Common myeloid progenitor, CD34-positive (primary cell): ENCODE measurements around the gene SMOC2.
"Not testable (repeated sequence)": the region's sequence is repeated elsewhere in the genome, so short reads cannot be mapped to it uniquely, and the experiment has no call there.

Experiments used
- CTCF ChIA-PET: fragments of 350-600 bp; sonication (Branson Sonifier 250); formaldehyde crosslinking; loops from one replicate; lab custom pipeline; 2021; ENCODE audit warnings: antibody characterized with exemption; lab: Charles Lee
- POLR2A ChIA-PET: fragments of 350-600 bp; sonication (Branson Sonifier 250); formaldehyde crosslinking; loops from one replicate; lab custom pipeline; 2021; ENCODE audit warnings: antibody characterized with exemption; lab: Charles Lee
- DNase-seq, 3 donors: peaks; one replicate each; pipeline versions ENCODE4 v3.0.0 to v3.0.0-alpha.2; 2013
- H3K27ac ChIP-seq, 2 experiments: 1 replicate in 1 of 2; 2 replicates in 1 of 2; pipeline ENCODE4 v1.7.0; 2013; ENCODE audit warnings: inconsistent platforms in 2 of 2, low read length in 2 of 2, mild to moderate bottlenecking in 2 of 2, low read depth in 1 of 2, moderate library complexity in 1 of 2; ENCODE audit not compliant: severe bottlenecking in 2 of 2, insufficient read depth in 1 of 2, poor library complexity in 1 of 2
- H3K27me3 ChIP-seq, 5 experiments: replicated peaks in 2 of 5; 1 replicate in 3 of 5; 2 replicates in 2 of 5; pipeline versions ENCODE4 v1.6.1 to v1.7.0; 2013; ENCODE audit warnings: low read length in 4 of 5, mild to moderate bottlenecking in 2 of 5, moderate library complexity in 2 of 5, inconsistent platforms in 1 of 5; ENCODE audit not compliant: insufficient read depth in 5 of 5, control insufficient read depth in 4 of 5
- H3K36me3 ChIP-seq, 4 experiments: 1 replicate in 2 of 4; 2 replicates in 2 of 4; pipeline versions ENCODE4 v1.6.1 to v1.7.0; 2013; ENCODE audit warnings: low read length in 3 of 4, control low read depth in 1 of 4, mild to moderate bottlenecking in 1 of 4; ENCODE audit not compliant: control insufficient read depth in 4 of 4, insufficient read depth in 4 of 4
- H3K4me1 ChIP-seq, 4 experiments: 1 replicate in 3 of 4; 2 replicates in 1 of 4; pipeline versions ENCODE4 v1.6.1 to v1.7.1; 2013; ENCODE audit warnings: low read length in 3 of 4, mild to moderate bottlenecking in 3 of 4, control low read depth in 1 of 4, inconsistent platforms in 1 of 4, moderate library complexity in 1 of 4; ENCODE audit not compliant: control insufficient read depth in 4 of 4, insufficient read depth in 4 of 4; ENCODE audit errors: control extremely low read depth in 1 of 4
- H3K4me3 ChIP-seq, 7 experiments: 1 replicate in 4 of 7; 2 replicates in 3 of 7; pipeline versions ENCODE4 v1.5.1 to v1.7.0; 2013; ENCODE audit warnings: mild to moderate bottlenecking in 7 of 7, low read length in 6 of 7, moderate library complexity in 6 of 7, inconsistent platforms in 2 of 7, low read depth in 2 of 7, control low read depth in 1 of 7; ENCODE audit not compliant: insufficient read depth in 4 of 7, control insufficient read depth in 1 of 7; ENCODE audit errors: extremely low read depth in 1 of 7
- H3K9me3 ChIP-seq, 5 experiments: 1 replicate in 4 of 5; 2 replicates in 1 of 5; pipeline versions ENCODE4 v1.6.1 to v1.7.1; 2013; ENCODE audit warnings: low read length in 4 of 5, mild to moderate bottlenecking in 2 of 5, inconsistent platforms in 1 of 5, low read depth in 1 of 5, moderate library complexity in 1 of 5; ENCODE audit not compliant: control insufficient read depth in 4 of 5, insufficient read depth in 2 of 5; ENCODE audit errors: control extremely low read depth in 1 of 5
- WGBS: methylation state at CpG from one replicate; pipeline ENCODE4 v1.1.5; 2013; ENCODE audit not compliant: insufficient coverage; 5-methylcytosine and 5-hydroxymethylcytosine counted together

Gene SMOC2

DNA sequence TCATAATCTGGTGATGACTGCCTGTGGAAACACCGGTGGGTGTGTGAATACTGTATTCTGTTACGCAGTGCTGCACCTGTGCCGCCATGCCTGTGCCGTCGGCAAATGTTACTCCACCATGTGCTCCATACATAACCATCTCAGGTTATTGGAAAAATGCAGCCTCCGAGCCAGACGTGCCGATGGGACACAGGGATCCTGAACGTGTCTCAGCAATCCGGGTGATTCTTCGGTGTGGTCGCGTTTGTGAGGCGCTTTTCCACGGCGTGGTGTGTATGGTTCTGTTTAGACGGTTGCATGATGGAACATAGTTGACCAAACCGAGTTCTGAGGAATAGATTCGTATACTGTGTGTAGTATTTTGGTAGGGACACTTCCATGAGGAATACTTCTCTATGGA lies 130.3 kb downstream of the SMOC2 start:
- no peak for DNase-seq
- H3K36me3 ChIP-seq: no peaks in the 10 kb centered on the region
- ChIA-PET POLR2A (no interaction called here), CTCF (no interaction called here)
- H3K4me3 ChIP-seq: no peak overlapping the region
- H3K4me1 ChIP-seq: no peaks in the 10 kb centered on the region
- H3K27ac ChIP-seq: no peak overlapping the region
- peaks cover 0 to 9% (median 0%) of the 10 kb centered on the region in 5 experiments for H3K27me3 ChIP-seq
- H3K9me3 ChIP-seq: no peaks in the 10 kb centered on the region
- WGBS: 97% methylated on average over 16 of the region's 19 CpGs

DNA sequence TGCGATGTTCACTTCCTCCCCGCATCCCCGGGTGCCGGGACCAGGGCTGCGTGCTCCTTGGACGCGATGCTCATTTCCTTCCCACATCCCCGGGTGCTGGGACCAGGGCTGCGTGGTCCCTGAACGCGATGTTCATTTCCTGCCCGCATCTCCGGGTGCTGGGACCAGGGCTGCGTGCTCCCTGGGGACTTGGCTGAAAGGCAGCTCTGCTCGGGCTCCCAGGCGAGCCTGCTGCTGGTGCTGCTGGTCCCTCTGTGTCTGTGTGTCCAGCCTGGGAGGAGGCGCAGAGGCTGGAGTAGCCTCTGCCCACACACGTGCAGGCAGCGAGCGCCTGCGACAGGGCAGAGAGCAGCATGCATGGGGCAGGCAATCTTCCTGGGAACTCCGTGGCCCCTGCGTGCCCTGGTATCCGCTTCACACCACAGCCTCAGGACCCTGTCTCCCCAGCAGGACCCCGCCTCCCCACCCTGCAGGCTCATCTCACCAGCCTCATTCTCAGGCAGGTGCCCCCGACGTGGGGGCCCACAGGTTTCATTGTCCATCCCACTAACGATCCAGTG lies 132.4 kb downstream of the SMOC2 start:
- H3K4me3 ChIP-seq, H3K9me3 ChIP-seq, DNase-seq, H3K36me3 ChIP-seq, POLR2A ChIA-PET, H3K27ac ChIP-seq, H3K27me3 ChIP-seq, CTCF ChIA-PET, H3K4me1 ChIP-seq: not testable (repeated sequence)
- WGBS: 95% methylated on average over 17 of the region's 28 CpGs

DNA sequence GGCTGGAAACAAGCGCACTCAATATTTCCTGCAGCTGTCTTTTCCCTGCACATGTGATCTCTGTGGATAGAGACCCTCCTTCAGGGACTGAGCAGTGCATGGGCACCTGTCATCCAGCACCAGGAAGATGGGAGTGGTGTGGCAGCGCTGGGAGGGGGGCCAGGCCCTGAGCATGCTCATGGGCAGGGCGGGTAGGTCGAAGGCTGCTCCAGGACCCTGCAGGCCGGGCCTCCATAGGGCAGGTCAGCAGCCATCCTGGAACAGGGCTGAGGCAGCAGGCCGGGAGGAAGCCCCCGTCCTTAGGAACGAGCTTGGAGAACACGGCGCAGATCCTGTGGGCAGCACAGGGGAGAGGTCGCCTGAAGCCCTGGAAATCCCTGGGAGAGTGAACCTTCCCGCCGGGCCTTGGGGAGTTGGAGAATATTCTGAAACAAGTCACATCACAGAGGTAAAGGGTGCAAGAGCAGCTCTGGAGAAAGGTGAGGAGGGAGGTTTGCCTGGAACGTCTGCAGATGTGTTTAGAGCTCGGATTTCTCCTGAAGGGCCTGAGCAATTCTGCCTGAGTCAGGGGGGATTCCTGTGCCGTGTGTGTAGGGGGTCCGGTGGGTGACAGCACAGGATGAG lies 133.2 kb downstream of the SMOC2 start:
- Histone ChIP-seq H3K36me3 (no peaks in the 10 kb centered on the region), H3K4me1 (no peaks in the 10 kb centered on the region), H3K9me3 (no peaks in the 10 kb centered on the region), H3K27me3 (peaks cover 0 to 9% (median 0%) of the 10 kb centered on the region in 5 experiments), H3K27ac (no peak overlapping the region), H3K4me3 (no peak overlapping the region)
- 88% methylated on average over 15 of the region's 17 CpGs for WGBS
- ChIA-PET CTCF (no interaction called here), POLR2A (no interaction called here)
- DNase-seq: no peak

DNA sequence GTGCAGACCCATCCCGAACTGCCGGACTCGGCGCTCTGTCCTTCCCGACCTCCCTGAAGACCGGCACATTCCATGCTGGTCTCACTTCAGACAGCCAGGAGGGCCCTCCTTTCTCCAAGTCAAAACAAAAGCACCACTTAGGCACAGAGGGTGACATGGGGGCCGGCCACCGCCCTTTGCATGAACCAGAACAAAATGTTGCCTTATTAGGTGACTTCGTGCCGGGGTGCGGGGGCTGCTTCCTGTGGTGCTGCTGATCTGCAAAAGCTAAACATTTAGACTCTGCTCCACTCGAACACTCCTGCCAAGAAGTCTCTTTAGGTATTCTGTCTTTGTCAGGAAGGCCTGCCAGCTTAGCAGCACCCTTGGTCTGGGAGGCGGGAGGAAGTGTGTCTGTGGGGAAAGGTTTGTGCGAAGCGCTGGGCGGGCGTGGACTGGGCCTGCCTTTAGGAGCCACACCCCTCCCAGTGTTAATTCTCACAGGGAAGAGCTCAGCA lies 133.8 kb downstream of the SMOC2 start:
- ChIA-PET POLR2A (no interaction called here), CTCF (no interaction called here)
- Histone ChIP-seq H3K27ac (no peak overlapping the region), H3K9me3 (no peaks in the 10 kb centered on the region), H3K36me3 (no peaks in the 10 kb centered on the region), H3K27me3 (peaks cover 0 to 8% (median 0%) of the 10 kb centered on the region in 5 experiments), H3K4me1 (no peaks in the 10 kb centered on the region), H3K4me3 (no peak overlapping the region)
- DNase-seq: no peak
- 90% methylated on average over 12 of the region's 17 CpGs for WGBS

DNA sequence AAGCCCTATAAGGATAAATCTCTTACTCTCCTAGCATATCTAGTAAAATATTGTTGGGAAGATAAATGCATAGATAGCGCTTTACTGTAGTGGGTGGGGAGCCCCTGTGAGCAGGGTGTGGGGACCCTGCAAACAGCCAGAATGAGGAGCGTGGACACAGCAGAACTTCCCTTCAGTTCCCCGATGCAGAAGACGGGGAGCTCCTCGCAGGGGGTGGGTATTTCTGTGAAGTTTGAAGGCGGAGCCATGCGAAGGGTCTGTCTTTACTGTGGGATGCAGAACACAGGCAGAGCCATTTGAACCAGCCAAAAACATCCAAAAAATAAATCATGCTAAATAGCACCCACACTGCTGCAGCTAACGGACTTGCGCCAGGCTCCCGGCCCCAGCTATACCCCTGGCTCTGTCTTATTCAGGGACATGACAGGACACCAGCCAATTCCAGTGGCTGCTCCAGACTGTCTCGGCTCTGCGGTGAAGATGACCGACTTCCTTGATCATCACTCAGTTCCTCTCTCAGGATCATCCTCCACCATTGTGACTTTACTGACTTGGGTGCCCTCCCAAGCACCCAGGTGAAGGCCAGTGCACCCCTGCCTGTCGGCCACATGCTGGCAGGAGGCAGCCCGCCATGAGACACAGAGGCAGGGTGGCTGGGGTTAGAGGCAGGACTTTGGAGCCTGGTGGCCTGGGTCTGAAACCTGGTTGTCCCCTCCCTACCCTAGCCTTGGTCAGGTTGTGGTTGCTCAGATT lies 134.5 kb downstream of the SMOC2 start:
- no peak overlapping the region for H3K4me3 ChIP-seq
- peaks cover 0 to 7% (median 0%) of the 10 kb centered on the region in 5 experiments for H3K27me3 ChIP-seq
- ChIA-PET CTCF (no interaction called here), POLR2A (no interaction called here)
- H3K27ac ChIP-seq: no peak overlapping the region
- DNase-seq: no peak
- no peaks in the 10 kb centered on the region for H3K36me3 ChIP-seq
- no peaks in the 10 kb centered on the region for H3K4me1 ChIP-seq
- 89% methylated on average over 12 of the region's 15 CpGs for WGBS
- H3K9me3 ChIP-seq: no peaks in the 10 kb centered on the region

DNA sequence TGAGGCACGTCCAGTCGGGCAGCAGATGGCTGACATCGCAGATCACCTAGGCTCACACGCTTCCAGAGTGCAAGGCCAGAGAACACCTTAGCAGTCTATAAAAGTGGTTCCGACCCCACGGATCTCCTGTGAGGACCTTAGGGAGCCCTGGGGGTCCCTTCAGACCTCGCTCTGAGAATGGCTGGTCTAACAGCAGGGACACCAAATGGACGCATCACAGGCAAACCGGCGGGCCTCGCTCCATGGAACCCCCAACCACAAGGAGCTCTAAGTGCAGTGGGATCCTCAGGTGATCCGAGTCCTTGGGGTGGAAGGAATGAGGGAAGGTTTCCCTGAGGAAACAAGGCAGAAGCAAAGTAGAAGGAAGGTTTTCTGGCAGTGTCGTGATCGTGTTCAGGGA lies 135.4 kb downstream of the SMOC2 start:
- no peak overlapping the region for H3K27ac ChIP-seq
- ChIA-PET CTCF (no interaction called here), POLR2A (no interaction called here)
- no peak for DNase-seq
- H3K27me3 ChIP-seq: peaks cover 0 to 7% (median 0%) of the 10 kb centered on the region in 5 experiments
- no peaks in the 10 kb centered on the region for H3K36me3 ChIP-seq
- H3K4me3 ChIP-seq: no peak overlapping the region
- H3K4me1 ChIP-seq: no peaks in the 10 kb centered on the region
- no peaks in the 10 kb centered on the region for H3K9me3 ChIP-seq
- WGBS: 90% methylated on average over 8 of the region's 14 CpGs

DNA sequence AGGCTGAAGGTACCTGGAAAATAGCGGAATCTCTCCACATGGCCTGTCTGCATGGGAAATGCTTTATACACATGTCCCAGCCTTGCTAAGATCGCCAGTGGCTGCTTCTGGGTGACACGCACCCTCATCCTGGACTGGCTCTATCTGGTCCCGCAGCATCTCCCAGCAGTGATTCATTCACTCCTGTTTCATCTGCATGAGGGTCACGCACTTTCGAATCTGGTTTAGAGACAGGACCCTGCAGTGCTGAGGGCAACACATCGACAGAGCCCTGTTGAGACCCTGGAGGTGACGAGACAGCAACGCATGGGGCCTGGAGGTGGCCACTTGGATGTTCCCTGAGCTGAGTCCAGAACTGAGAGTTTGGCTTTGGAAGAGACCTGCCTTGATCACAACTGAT lies 136.5 kb downstream of the SMOC2 start:
- H3K4me3 ChIP-seq: no peak overlapping the region
- CTCF ChIA-PET: no interaction called here
- no peak for DNase-seq
- POLR2A ChIA-PET: no interaction called here
- no peaks in the 10 kb centered on the region for H3K9me3 ChIP-seq
- peaks cover 0 to 7% (median 0%) of the 10 kb centered on the region in 5 experiments for H3K27me3 ChIP-seq
- WGBS: 91% methylated on average over 9 of the region's 9 CpGs
- no peak overlapping the region for H3K27ac ChIP-seq
- no peaks in the 10 kb centered on the region for H3K36me3 ChIP-seq
- H3K4me1 ChIP-seq: no peaks in the 10 kb centered on the region
